Loucy (cell line): ENCODE data around the gene PPFIBP2.

Experiments
- H2AFZ ChIP-seq: fragments of 200-600 bp; sonication (generic); 2 replicates; pipeline ENCODE4 v1.6.0; 2016; ENCODE audit warnings: antibody characterized with exemption, mild to moderate bottlenecking, low read length, moderate library complexity
- H3F3A ChIP-seq: fragments of 200-600 bp; 2 replicates; pipeline ENCODE4 v1.6.0; 2016; ENCODE audit warnings: antibody characterized with exemption, low read depth, mild to moderate bottlenecking
- H3K27me3 ChIP-seq: fragments of 200-600 bp; sonication (generic); 2 replicates; pipeline ENCODE4 v1.6.1; 2014; ENCODE audit warnings: low read length, mild to moderate bottlenecking; ENCODE audit not compliant: insufficient read depth, poor library complexity, severe bottlenecking
- H3K36me3 ChIP-seq: fragments of 200-600 bp; sonication (generic); 2 replicates; pipeline ENCODE4 v1.6.1; 2016; ENCODE audit warnings: low read length; ENCODE audit not compliant: insufficient read depth
- H3K4me1 ChIP-seq: fragments of 200-600 bp; sonication (generic); 2 replicates; pipeline ENCODE4 v1.5.1; 2014; ENCODE audit warnings: low read length, mild to moderate bottlenecking; ENCODE audit not compliant: insufficient read depth, poor library complexity, severe bottlenecking
- H3K4me2 ChIP-seq: fragments of 200-600 bp; sonication (generic); 2 replicates; pipeline ENCODE4 v1.6.0; 2014; ENCODE audit warnings: antibody characterized with exemption, low read length, low read depth, mild to moderate bottlenecking; ENCODE audit not compliant: poor library complexity, severe bottlenecking
- H3K4me3 ChIP-seq: fragments of 200-600 bp; sonication (generic); 2 replicates; pipeline ENCODE4 v1.5.1; 2014; ENCODE audit warnings: low read length, mild to moderate bottlenecking, mixed read lengths; ENCODE audit not compliant: poor library complexity, severe bottlenecking
- H3K79me2 ChIP-seq: fragments of 200-600 bp; sonication (generic); 2 replicates; pipeline ENCODE4 v1.6.1; 2014; ENCODE audit warnings: low read length; ENCODE audit not compliant: insufficient read depth
- H3K9ac ChIP-seq: fragments of 200-600 bp; sonication (generic); 2 replicates; pipeline ENCODE4 v1.6.0; 2014; ENCODE audit warnings: mild to moderate bottlenecking, low read depth, low read length, moderate library complexity; ENCODE audit not compliant: poor library complexity, severe bottlenecking
- H3K9me2 ChIP-seq: fragments of 200-600 bp; sonication (generic); replicated peaks from 2 replicates; pipeline ENCODE4 v1.6.1; 2016; ENCODE audit warnings: low read depth, low read length, mixed read lengths
- H3K9me3 ChIP-seq: fragments of 200-600 bp; sonication (generic); 2 replicates; pipeline ENCODE4 v1.6.1; 2014; ENCODE audit warnings: mild to moderate bottlenecking, antibody characterized with exemption, low read length, low read depth; ENCODE audit not compliant: insufficient read depth
- H4K20me1 ChIP-seq: fragments of 200-600 bp; sonication (generic); 2 replicates; pipeline ENCODE4 v1.6.0; 2014; ENCODE audit warnings: antibody characterized with exemption, low read length, mild to moderate bottlenecking; ENCODE audit not compliant: insufficient read depth, poor library complexity, severe bottlenecking
- EZH2phosphoT487 ChIP-seq: fragments of 200-600 bp; IDR thresholded peaks from 2 replicates; pipeline ENCODE4 v1.6.1; 2018; ENCODE audit warnings: antibody characterized with exemption, mild to moderate bottlenecking, moderate library complexity, borderline replicate concordance
- TF ChIP-seq, protein P1 (sequence below): fragments of 200-600 bp; sonication (generic); conservative IDR thresholded peaks from 2 replicates; pipeline ENCODE4 v1.5.1; 2014; ENCODE audit warnings: mild to moderate bottlenecking, antibody characterized with exemption, low read length

PPFIBP2 gene

DNA sequence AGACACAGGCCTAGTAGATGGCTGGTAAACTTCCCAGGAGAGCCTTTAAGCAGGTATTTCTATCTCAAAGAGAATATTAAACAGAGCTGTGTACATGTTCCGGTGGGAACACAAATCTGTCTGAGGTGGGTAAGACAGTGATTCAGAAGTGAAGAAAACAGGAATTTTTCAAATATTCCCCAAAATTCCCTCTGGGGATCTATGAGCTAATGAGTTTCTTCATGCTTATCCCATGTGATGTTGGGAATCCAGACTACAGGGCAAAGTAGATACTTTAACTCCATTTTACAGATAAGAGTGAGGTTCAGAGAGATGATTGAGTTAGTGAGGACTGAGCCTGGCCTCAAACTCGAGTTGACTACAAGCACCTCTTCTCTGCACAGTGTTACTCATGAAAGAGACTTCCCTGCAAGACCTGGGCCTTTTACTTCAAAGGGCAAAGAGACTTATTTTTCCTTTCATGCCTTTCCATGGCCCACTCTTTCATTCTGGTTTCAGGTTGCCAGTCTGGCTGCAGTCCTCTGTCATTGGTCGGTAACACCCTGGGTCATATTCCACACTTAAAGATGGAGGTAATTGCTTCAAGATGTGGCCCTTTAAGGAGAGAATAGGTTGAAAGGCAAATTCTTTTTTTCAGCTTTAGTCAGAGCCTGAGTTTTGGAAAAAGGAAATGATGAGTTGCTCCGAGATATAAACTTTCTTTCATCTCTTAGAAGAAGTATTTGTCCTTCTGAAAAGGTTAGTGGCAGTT, 89.4 kb downstream of the PPFIBP2 start:
- H3K9me3 ChIP-seq: no peaks in the 10 kb centered on the region
- no peaks in the 10 kb centered on the region for H3K36me3 ChIP-seq
- H3F3A ChIP-seq: no peaks in the 10 kb centered on the region
- no peaks in the 10 kb centered on the region for H3K4me1 ChIP-seq
- TF ChIP-seq EZH2phosphoT487: no peak
- TF ChIP-seq, protein P1, sequence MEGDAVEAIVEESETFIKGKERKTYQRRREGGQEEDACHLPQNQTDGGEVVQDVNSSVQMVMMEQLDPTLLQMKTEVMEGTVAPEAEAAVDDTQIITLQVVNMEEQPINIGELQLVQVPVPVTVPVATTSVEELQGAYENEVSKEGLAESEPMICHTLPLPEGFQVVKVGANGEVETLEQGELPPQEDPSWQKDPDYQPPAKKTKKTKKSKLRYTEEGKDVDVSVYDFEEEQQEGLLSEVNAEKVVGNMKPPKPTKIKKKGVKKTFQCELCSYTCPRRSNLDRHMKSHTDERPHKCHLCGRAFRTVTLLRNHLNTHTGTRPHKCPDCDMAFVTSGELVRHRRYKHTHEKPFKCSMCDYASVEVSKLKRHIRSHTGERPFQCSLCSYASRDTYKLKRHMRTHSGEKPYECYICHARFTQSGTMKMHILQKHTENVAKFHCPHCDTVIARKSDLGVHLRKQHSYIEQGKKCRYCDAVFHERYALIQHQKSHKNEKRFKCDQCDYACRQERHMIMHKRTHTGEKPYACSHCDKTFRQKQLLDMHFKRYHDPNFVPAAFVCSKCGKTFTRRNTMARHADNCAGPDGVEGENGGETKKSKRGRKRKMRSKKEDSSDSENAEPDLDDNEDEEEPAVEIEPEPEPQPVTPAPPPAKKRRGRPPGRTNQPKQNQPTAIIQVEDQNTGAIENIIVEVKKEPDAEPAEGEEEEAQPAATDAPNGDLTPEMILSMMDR: no peak
- no peak overlapping the region for H3K4me2 ChIP-seq
- no peak overlapping the region for H3K4me3 ChIP-seq
- H2AFZ ChIP-seq: no peak overlapping the region
- no peak overlapping the region for H3K9ac ChIP-seq
- H3K27me3 ChIP-seq: no peaks in the 10 kb centered on the region
- H3K79me2 ChIP-seq: no peaks in the 10 kb centered on the region
- no peaks in the 10 kb centered on the region for H4K20me1 ChIP-seq
- no peaks in the 10 kb centered on the region for H3K9me2 ChIP-seq

DNA sequence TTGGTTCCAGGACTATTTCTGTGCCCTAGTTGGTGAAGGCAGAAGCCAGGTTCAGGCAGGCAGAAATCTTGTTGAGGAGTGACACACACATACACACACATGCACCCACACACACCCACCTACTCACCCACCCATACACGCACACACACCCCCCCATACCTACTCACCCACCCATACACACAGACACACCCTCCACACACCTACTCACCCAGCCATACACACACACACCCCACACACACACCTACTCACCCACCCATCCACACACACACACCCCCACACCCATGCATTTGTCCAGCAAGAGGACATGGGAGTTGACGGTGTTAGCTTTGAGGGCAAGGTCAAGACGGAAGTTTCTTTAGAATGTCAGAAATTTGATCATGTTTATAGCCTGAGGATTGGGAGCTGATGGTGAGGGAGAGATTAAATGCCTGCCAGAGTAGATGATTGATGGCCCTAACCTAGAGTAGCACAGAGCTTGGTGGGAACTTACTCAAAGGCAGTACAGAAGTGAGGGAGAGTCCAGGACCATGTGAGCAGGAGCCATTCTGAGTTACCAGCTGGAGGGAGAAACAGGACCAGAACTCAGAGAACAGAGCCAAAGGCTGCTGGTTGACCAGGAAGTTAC, 90.6 kb downstream of the PPFIBP2 start:
- TF ChIP-seq, protein P1: no peak
- TF ChIP-seq EZH2phosphoT487: no peak
- no peak overlapping the region for H3K9ac ChIP-seq
- no peak overlapping the region for H3K4me2 ChIP-seq
- no peaks in the 10 kb centered on the region for H3K4me1 ChIP-seq
- no peaks in the 10 kb centered on the region for H3K9me2 ChIP-seq
- no peaks in the 10 kb centered on the region for H4K20me1 ChIP-seq
- H2AFZ ChIP-seq: no peak overlapping the region
- H3K36me3 ChIP-seq: no peaks in the 10 kb centered on the region
- H3K4me3 ChIP-seq: no peak overlapping the region
- no peaks in the 10 kb centered on the region for H3F3A ChIP-seq
- no peaks in the 10 kb centered on the region for H3K79me2 ChIP-seq
- H3K27me3 ChIP-seq: no peaks in the 10 kb centered on the region
- H3K9me3 ChIP-seq: no peaks in the 10 kb centered on the region

DNA sequence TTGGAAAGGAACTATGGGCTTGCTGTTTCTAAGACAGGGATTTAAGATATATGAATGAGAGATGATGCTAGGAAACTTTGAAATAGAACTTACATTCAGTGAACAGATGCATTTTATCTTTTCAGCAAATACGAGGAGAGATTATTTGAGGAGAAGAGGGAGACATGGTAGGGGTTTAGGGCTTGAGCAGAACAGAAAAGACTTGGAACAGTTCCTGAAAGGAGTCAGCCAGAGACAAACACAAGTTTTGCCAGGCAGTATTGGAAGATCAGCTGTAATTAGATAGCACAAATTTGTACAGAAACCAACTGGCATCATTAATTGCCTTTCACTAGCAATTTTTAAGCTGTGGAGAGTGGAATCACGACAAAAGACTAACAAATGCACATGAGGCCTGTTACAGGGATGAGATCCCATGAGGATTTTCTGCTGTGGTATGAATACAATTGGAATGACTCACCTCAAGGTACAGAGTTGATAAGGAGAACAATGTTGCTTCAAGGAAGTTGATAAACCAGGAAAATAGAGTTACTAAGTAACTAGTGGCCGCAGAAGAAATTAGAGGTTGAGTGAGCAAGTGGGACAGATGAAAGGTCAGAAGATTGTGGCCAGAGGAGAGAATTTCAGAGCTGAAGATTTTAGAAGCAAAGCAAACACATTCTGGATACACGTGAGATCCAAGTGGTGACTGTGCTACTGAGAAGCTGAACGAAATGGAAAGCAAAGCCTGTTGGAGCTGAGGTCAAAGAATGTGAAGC, 91.6 kb downstream of the PPFIBP2 start:
- H3F3A ChIP-seq: no peaks in the 10 kb centered on the region
- no peaks in the 10 kb centered on the region for H3K27me3 ChIP-seq
- H3K4me3 ChIP-seq: no peak overlapping the region
- no peak overlapping the region for H3K9ac ChIP-seq
- no peak overlapping the region for H3K4me2 ChIP-seq
- no peaks in the 10 kb centered on the region for H3K9me3 ChIP-seq
- no peaks in the 10 kb centered on the region for H3K36me3 ChIP-seq
- no peaks in the 10 kb centered on the region for H3K4me1 ChIP-seq
- H2AFZ ChIP-seq: no peak overlapping the region
- TF ChIP-seq EZH2phosphoT487: no peak
- TF ChIP-seq, protein P1: no peak
- H4K20me1 ChIP-seq: no peaks in the 10 kb centered on the region
- no peaks in the 10 kb centered on the region for H3K9me2 ChIP-seq
- no peaks in the 10 kb centered on the region for H3K79me2 ChIP-seq
